AG04450 (cell line): ENCODE data around the gene FADD. TPM values are rescaled to one million over a fixed set of nuclear protein-coding genes. Genes with fewer than 3 reads are reported as not detected.

Experiments
- CTCF ChIA-PET: fragments of 300-600, 350-600 bp; formaldehyde crosslinking; extraction: SDS; loops from one replicate; lab custom pipeline; 2022; ENCODE audit warnings: antibody characterized with exemption, inconsistent platforms; lab: Charles Lee
- POLR2A ChIA-PET: fragments of 350-600 bp; formaldehyde crosslinking; extraction: SDS; loops from one replicate; lab custom pipeline; 2021; ENCODE audit warnings: antibody characterized with exemption, inconsistent platforms; lab: Yijun Ruan, JAX
- DNase-seq: peaks from one replicate; pipeline ENCODE4 v3.0.0-alpha.2; 2011; ENCODE audit warnings: low read depth, low spot score
- H3K27ac ChIP-seq: one replicate; pipeline ENCODE4 v1.5.1; 2012; ENCODE audit warnings: low read depth, low read length, control low read depth
- H3K27me3 ChIP-seq: one replicate; pipeline ENCODE4 v1.6.0; 2012; ENCODE audit warnings: low read length; ENCODE audit not compliant: control insufficient read depth, insufficient read depth
- H3K4me3 ChIP-seq: 2 replicates; pipeline ENCODE4 v1.5.1; 2011; ENCODE audit warnings: mild to moderate bottlenecking, low read depth, low read length, control low read depth
- H3K9me3 ChIP-seq: 2 replicates; pipeline ENCODE4 v1.5.1; 2012; ENCODE audit warnings: low read length; ENCODE audit not compliant: control insufficient read depth, insufficient read depth
- polyA plus RNA-seq: library from polyadenylated mRNA; depleted of rRNA; stranded (reverse); fragments of >200 nt; gene quantifications from 2 replicates; pipeline ENCODE4 v1.2.3, GENCODE V29; 2011
- TF ChIP-seq, protein P1 (sequence below): IDR thresholded peaks from 2 replicates; pipeline ENCODE4 v1.5.1; 2011; ENCODE audit warnings: low read depth, low read length, control low read depth, inconsistent platforms

Gene FADD
- polyA plus RNA-seq, 1 experiment: 29.3 TPM

DNA sequence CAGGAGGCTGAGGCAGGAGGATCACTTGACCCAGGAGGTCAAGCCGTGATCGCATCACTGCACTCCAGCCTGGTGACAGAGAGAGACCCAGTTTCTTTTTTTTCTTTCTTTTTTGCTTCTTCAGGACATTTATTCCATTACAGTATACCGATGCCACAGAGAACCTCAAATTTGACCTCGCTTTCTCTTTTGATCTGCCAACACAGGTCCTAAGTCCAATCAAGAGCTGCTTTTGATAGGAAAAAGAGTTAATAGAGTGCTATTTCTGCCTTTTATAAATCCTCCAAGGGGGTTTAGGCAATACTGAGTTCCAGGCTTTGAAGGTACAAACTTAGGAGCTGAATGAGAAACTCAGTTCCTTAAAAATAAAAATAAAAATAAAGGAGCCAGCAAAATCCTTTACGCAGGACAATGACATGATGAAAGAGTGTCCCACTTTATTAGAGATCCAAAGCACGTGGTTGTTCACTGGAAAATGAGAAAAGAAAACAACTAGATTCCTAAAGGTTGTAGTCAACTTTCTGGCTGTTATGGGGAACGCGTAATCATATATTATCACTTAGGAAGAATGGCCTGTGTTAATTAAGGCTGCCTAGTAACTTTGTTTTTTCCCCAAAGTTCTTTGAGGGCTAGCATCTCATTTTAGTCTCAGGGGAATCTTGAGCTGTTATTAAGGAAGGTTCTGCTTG lies 27.2 kb downstream of the FADD start:
- Histone ChIP-seq H3K27me3 (peaks cover 13% of the 10 kb centered on the region), H3K9me3 (peaks cover 3% of the 10 kb centered on the region), H3K27ac (no peak overlapping the region), H3K4me3 (no peak overlapping the region)
- POLR2A ChIA-PET: no interaction called here
- CTCF ChIA-PET: no interaction called here
- DNase-seq: no peak
- TF ChIP-seq, protein P1, sequence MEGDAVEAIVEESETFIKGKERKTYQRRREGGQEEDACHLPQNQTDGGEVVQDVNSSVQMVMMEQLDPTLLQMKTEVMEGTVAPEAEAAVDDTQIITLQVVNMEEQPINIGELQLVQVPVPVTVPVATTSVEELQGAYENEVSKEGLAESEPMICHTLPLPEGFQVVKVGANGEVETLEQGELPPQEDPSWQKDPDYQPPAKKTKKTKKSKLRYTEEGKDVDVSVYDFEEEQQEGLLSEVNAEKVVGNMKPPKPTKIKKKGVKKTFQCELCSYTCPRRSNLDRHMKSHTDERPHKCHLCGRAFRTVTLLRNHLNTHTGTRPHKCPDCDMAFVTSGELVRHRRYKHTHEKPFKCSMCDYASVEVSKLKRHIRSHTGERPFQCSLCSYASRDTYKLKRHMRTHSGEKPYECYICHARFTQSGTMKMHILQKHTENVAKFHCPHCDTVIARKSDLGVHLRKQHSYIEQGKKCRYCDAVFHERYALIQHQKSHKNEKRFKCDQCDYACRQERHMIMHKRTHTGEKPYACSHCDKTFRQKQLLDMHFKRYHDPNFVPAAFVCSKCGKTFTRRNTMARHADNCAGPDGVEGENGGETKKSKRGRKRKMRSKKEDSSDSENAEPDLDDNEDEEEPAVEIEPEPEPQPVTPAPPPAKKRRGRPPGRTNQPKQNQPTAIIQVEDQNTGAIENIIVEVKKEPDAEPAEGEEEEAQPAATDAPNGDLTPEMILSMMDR: no peak

GRCh38 chr11:70230840-70231710 lies 28.0 kb downstream of the FADD start:
- H3K9me3 ChIP-seq: peaks cover 3% of the 10 kb centered on the region
- H3K4me3 ChIP-seq: no peak overlapping the region
- DNase-seq: no peak
- H3K27ac ChIP-seq: no peak overlapping the region
- CTCF ChIA-PET: no interaction called here
- TF ChIP-seq, protein P1: no peak
- H3K27me3 ChIP-seq: peaks cover 13% of the 10 kb centered on the region
- POLR2A ChIA-PET: interaction anchor here (0.6 kb wide), 1 partner anchor 20 kb away, joined by 4 read pairs; no protein-coding TSS in a partner anchor

GRCh38 chr11:70233034-70233433 lies 29.9 kb downstream of the FADD start:
- DNase-seq: no peak
- ChIA-PET POLR2A (interaction anchor here (0.5 kb wide), 1 partner anchor 39 kb away, joined by 3 read pairs; no protein-coding TSS in a partner anchor), CTCF (no interaction called here)
- no peak overlapping the region for H3K27ac ChIP-seq
- TF ChIP-seq, protein P1: no peak
- H3K27me3 ChIP-seq: peaks cover 15% of the 10 kb centered on the region
- H3K4me3 ChIP-seq: no peak overlapping the region
- peaks cover 3% of the 10 kb centered on the region for H3K9me3 ChIP-seq

GRCh38 chr11:70233511-70233934 lies 30.4 kb downstream of the FADD start:
- H3K27ac ChIP-seq: no peak overlapping the region
- peaks cover 3% of the 10 kb centered on the region for H3K9me3 ChIP-seq
- no peak overlapping the region for H3K4me3 ChIP-seq
- peak; percentile 20 for DNase-seq
- H3K27me3 ChIP-seq: peaks cover 15% of the 10 kb centered on the region
- POLR2A ChIA-PET: no interaction called here
- CTCF ChIA-PET: no interaction called here
- TF ChIP-seq, protein P1: no peak

DNA sequence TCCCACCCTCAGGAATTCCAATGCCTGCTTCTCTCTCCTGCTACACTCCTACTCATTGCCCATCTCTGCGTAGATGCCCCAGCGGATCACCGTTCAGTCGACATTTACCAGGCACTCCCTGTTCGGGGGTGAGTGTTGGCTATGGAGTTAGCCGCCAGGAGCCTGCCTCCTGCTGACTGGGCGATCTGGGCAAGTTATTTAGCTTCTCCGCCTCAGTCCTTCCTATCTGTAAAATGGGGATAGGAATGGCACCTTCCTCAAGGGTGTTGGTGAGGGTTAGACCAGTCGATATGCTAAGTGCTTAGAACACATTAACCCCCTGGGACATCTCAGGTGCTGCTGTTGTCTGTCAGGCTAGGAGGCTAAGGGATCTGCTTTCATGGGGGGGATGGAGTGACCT lies 30.9 kb downstream of the FADD start:
- POLR2A ChIA-PET: no interaction called here
- Histone ChIP-seq H3K27ac (no peak overlapping the region), H3K27me3 (peaks cover 15% of the 10 kb centered on the region), H3K9me3 (peaks cover 3% of the 10 kb centered on the region), H3K4me3 (no peak overlapping the region)
- TF ChIP-seq, protein P1: no peak
- no peak for DNase-seq
- CTCF ChIA-PET: no interaction called here
